Loucy (cell line): Measurements from ENCODE around the gene FGF14.

Experiments
- H2AFZ ChIP-seq: fragments of 200-600 bp; sonication (generic); 2 replicates; pipeline ENCODE4 v1.6.0; 2016; ENCODE audit warnings: antibody characterized with exemption, mild to moderate bottlenecking, low read length, moderate library complexity
- H3F3A ChIP-seq: fragments of 200-600 bp; 2 replicates; pipeline ENCODE4 v1.6.0; 2016; ENCODE audit warnings: antibody characterized with exemption, low read depth, mild to moderate bottlenecking
- H3K27me3 ChIP-seq: fragments of 200-600 bp; sonication (generic); 2 replicates; pipeline ENCODE4 v1.6.1; 2014; ENCODE audit warnings: low read length, mild to moderate bottlenecking; ENCODE audit not compliant: insufficient read depth, poor library complexity, severe bottlenecking
- H3K36me3 ChIP-seq: fragments of 200-600 bp; sonication (generic); 2 replicates; pipeline ENCODE4 v1.6.1; 2016; ENCODE audit warnings: low read length; ENCODE audit not compliant: insufficient read depth
- H3K4me1 ChIP-seq: fragments of 200-600 bp; sonication (generic); 2 replicates; pipeline ENCODE4 v1.5.1; 2014; ENCODE audit warnings: low read length, mild to moderate bottlenecking; ENCODE audit not compliant: insufficient read depth, poor library complexity, severe bottlenecking
- H3K4me2 ChIP-seq: fragments of 200-600 bp; sonication (generic); 2 replicates; pipeline ENCODE4 v1.6.0; 2014; ENCODE audit warnings: antibody characterized with exemption, low read length, low read depth, mild to moderate bottlenecking; ENCODE audit not compliant: poor library complexity, severe bottlenecking
- H3K4me3 ChIP-seq: fragments of 200-600 bp; sonication (generic); 2 replicates; pipeline ENCODE4 v1.5.1; 2014; ENCODE audit warnings: low read length, mild to moderate bottlenecking, mixed read lengths; ENCODE audit not compliant: poor library complexity, severe bottlenecking
- H3K79me2 ChIP-seq: fragments of 200-600 bp; sonication (generic); 2 replicates; pipeline ENCODE4 v1.6.1; 2014; ENCODE audit warnings: low read length; ENCODE audit not compliant: insufficient read depth
- H3K9ac ChIP-seq: fragments of 200-600 bp; sonication (generic); 2 replicates; pipeline ENCODE4 v1.6.0; 2014; ENCODE audit warnings: mild to moderate bottlenecking, low read depth, low read length, moderate library complexity; ENCODE audit not compliant: poor library complexity, severe bottlenecking
- H3K9me2 ChIP-seq: fragments of 200-600 bp; sonication (generic); replicated peaks from 2 replicates; pipeline ENCODE4 v1.6.1; 2016; ENCODE audit warnings: low read depth, low read length, mixed read lengths
- H3K9me3 ChIP-seq: fragments of 200-600 bp; sonication (generic); 2 replicates; pipeline ENCODE4 v1.6.1; 2014; ENCODE audit warnings: mild to moderate bottlenecking, antibody characterized with exemption, low read length, low read depth; ENCODE audit not compliant: insufficient read depth
- H4K20me1 ChIP-seq: fragments of 200-600 bp; sonication (generic); 2 replicates; pipeline ENCODE4 v1.6.0; 2014; ENCODE audit warnings: antibody characterized with exemption, low read length, mild to moderate bottlenecking; ENCODE audit not compliant: insufficient read depth, poor library complexity, severe bottlenecking
- EZH2phosphoT487 ChIP-seq: fragments of 200-600 bp; IDR thresholded peaks from 2 replicates; pipeline ENCODE4 v1.6.1; 2018; ENCODE audit warnings: antibody characterized with exemption, mild to moderate bottlenecking, moderate library complexity, borderline replicate concordance
- TF ChIP-seq, protein P1 (sequence below): fragments of 200-600 bp; sonication (generic); conservative IDR thresholded peaks from 2 replicates; pipeline ENCODE4 v1.5.1; 2014; ENCODE audit warnings: mild to moderate bottlenecking, antibody characterized with exemption, low read length

The FGF14 gene

DNA sequence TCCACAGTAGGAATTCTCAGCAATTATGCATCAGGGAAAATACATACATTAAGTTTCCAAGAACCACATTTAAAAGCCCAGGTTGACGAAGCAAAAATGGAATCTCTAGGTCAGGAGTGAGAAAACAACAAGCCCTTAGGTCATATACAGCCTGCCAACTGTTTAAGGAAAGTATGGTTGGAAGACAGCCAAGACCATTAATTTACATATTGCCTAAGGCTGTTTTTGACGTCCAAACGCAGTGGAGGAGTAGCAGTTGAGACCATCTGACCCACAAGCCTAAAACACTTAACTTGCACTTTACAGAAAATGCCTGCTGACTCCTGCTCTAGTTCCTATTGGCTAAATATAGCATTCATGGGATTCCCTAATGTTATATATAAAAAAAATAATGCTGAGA, 650.4 kb downstream of the FGF14 start:
- H3K4me2 ChIP-seq = no peak overlapping the region
- H3K9me3 ChIP-seq = no peaks in the 10 kb centered on the region
- no peaks in the 10 kb centered on the region for H3K4me1 ChIP-seq
- no peak overlapping the region for H2AFZ ChIP-seq
- TF ChIP-seq EZH2phosphoT487 = no peak
- TF ChIP-seq, protein P1, sequence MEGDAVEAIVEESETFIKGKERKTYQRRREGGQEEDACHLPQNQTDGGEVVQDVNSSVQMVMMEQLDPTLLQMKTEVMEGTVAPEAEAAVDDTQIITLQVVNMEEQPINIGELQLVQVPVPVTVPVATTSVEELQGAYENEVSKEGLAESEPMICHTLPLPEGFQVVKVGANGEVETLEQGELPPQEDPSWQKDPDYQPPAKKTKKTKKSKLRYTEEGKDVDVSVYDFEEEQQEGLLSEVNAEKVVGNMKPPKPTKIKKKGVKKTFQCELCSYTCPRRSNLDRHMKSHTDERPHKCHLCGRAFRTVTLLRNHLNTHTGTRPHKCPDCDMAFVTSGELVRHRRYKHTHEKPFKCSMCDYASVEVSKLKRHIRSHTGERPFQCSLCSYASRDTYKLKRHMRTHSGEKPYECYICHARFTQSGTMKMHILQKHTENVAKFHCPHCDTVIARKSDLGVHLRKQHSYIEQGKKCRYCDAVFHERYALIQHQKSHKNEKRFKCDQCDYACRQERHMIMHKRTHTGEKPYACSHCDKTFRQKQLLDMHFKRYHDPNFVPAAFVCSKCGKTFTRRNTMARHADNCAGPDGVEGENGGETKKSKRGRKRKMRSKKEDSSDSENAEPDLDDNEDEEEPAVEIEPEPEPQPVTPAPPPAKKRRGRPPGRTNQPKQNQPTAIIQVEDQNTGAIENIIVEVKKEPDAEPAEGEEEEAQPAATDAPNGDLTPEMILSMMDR = no peak
- no peaks in the 10 kb centered on the region for H4K20me1 ChIP-seq
- H3F3A ChIP-seq = no peaks in the 10 kb centered on the region
- no peaks in the 10 kb centered on the region for H3K27me3 ChIP-seq
- H3K79me2 ChIP-seq = no peaks in the 10 kb centered on the region
- H3K9me2 ChIP-seq = no peaks in the 10 kb centered on the region
- no peaks in the 10 kb centered on the region for H3K36me3 ChIP-seq
- H3K4me3 ChIP-seq = no peak overlapping the region
- H3K9ac ChIP-seq = no peak overlapping the region

GRCh38 chr13:101749584-101749983, 652.3 kb downstream of the FGF14 start:
- Histone ChIP-seq H3K9ac (no peak overlapping the region), H3K4me2 (no peak overlapping the region), H3K4me3 (no peak overlapping the region), H3K27me3 (no peaks in the 10 kb centered on the region), H4K20me1 (no peaks in the 10 kb centered on the region), H3K9me2 (no peaks in the 10 kb centered on the region), H3F3A (no peaks in the 10 kb centered on the region), H2AFZ (no peak overlapping the region), H3K4me1 (no peaks in the 10 kb centered on the region), H3K9me3 (no peaks in the 10 kb centered on the region), H3K36me3 (no peaks in the 10 kb centered on the region), H3K79me2 (no peaks in the 10 kb centered on the region)
- TF ChIP-seq, protein P1 = no peak
- no peak for TF ChIP-seq EZH2phosphoT487

DNA sequence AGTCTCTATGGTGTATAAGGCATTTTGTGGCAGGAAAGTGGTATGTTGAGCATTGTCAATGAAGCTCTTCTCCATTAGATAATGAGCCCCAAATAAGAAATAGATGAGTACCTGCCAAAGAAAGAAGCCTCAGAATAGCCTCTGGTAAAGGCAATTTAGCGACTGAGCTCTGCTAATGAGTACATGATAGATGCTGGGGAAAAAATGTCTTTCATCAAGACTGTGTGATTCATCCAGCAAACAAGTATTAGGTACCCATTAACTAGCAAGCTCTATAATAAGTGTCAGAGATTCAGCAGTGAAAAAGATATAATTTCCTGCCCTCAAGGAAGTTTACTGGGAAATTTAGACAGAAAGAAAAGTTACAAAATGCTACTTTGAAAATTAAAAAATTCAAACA, 654.8 kb downstream of the FGF14 start:
- no peak overlapping the region for H3K4me2 ChIP-seq

More for the DNA sequence above, 654.8 kb downstream of the FGF14 start:
- Histone ChIP-seq H4K20me1 (no peaks in the 10 kb centered on the region), H3K9ac (no peak overlapping the region), H3F3A (no peaks in the 10 kb centered on the region), H3K9me2 (no peaks in the 10 kb centered on the region), H2AFZ (no peak overlapping the region), H3K4me3 (no peak overlapping the region), H3K9me3 (no peaks in the 10 kb centered on the region), H3K27me3 (no peaks in the 10 kb centered on the region), H3K79me2 (no peaks in the 10 kb centered on the region), H3K36me3 (no peaks in the 10 kb centered on the region), H3K4me1 (no peaks in the 10 kb centered on the region)
- TF ChIP-seq, protein P1 = no peak
- no peak for TF ChIP-seq EZH2phosphoT487
